ENCODE measurements around the gene ARHGEF19. TPM values are rescaled to one million over a fixed set of nuclear protein-coding genes. Genes with fewer than 3 reads are reported as not detected.

Gene ARHGEF19
- total RNA-seq, 1 experiment from 2014 or later: 7.7 TPM

GRCh38 chr1:16209132-16209846, 3.2 kb downstream of the ARHGEF19 start:
- H3K9me3 Mint-ChIP-seq (ENCODE audit: unreplicated experiment): no peaks in the 10 kb centered on the region
- H3K27me3 Mint-ChIP-seq (ENCODE audit: insufficient read depth, unreplicated experiment): no peaks in the 10 kb centered on the region
- Histone ChIP-seq H3K9me3 (no peaks in the 10 kb centered on the region), H3K27me3 (replicated peaks; ENCODE audit: control insufficient read depth, insufficient read depth, low read length) (no peaks in the 10 kb centered on the region), H3K4me3 (ENCODE audit: low read depth, low read length) (no peak overlapping the region), H3K4me1 (peaks cover 16% of the 10 kb centered on the region), H3K36me3 (ENCODE audit: control insufficient read depth, insufficient read depth, low read length) (0 out of 2 replicates have a peak, but pooled peaks cover under 1% of the 10 kb centered on the region)
- H3K4me1 Mint-ChIP-seq (ENCODE audit: low read depth, unreplicated experiment): peaks cover 7% of the 10 kb centered on the region
- intact Hi-C loops (cut with micrococcal nuclease; ENCODE audit: unreplicated experiment): no loop called here
- H3K4me3 Mint-ChIP-seq (ENCODE audit: unreplicated experiment): no peak overlapping the region
- peaks cover 10% of the 10 kb centered on the region for H3K36me3 Mint-ChIP-seq (ENCODE audit: insufficient read depth, unreplicated experiment)
- peak overlapping the region; percentile 12 for H3K27ac Mint-ChIP-seq (ENCODE audit: unreplicated experiment)
- POLR2A ChIA-PET: no interaction called here
- no peak for DNase-seq
- BruUV-seq (replicated peaks): no TSS peak
- CTCF ChIA-PET: no interaction called here
- TF ChIP-seq CTCF (IDR thresholded peaks at IDR 0.05; ENCODE audit: insufficient read depth in 1 of 2, low read depth in 1 of 2, low read length in 1 of 2, severe bottlenecking in 1 of 2, unreplicated experiment in 1 of 2): no peak

- Histone ChIP-seq H3K4me3 (ENCODE audit: low read depth, low read length) (no peak overlapping the region), H3K27me3 (replicated peaks; ENCODE audit: control insufficient read depth, insufficient read depth, low read length) (no peaks in the 10 kb centered on the region), H3K36me3 (ENCODE audit: control insufficient read depth, insufficient read depth, low read length) (0 out of 2 replicates have a peak, but pooled peaks cover 1% of the 10 kb centered on the region), H3K4me1 (peaks cover 16% of the 10 kb centered on the region), H3K9me3 (no peaks in the 10 kb centered on the region)
- CTCF ChIA-PET: no interaction called here
- POLR2A ChIA-PET: no interaction called here
- intact Hi-C loops (cut with micrococcal nuclease; ENCODE audit: unreplicated experiment): no loop called here
- H3K4me1 Mint-ChIP-seq (ENCODE audit: low read depth, unreplicated experiment): peaks cover 7% of the 10 kb centered on the region
- TF ChIP-seq CTCF (IDR thresholded peaks at IDR 0.05; ENCODE audit: insufficient read depth in 1 of 2, low read depth in 1 of 2, low read length in 1 of 2, severe bottlenecking in 1 of 2, unreplicated experiment in 1 of 2): no peak
- no TSS peak for BruUV-seq (replicated peaks)
- H3K9me3 Mint-ChIP-seq (ENCODE audit: unreplicated experiment): no peaks in the 10 kb centered on the region
- H3K36me3 Mint-ChIP-seq (ENCODE audit: insufficient read depth, unreplicated experiment): peaks cover 10% of the 10 kb centered on the region
- H3K27ac Mint-ChIP-seq (ENCODE audit: unreplicated experiment): no peak overlapping the region
- H3K27me3 Mint-ChIP-seq (ENCODE audit: insufficient read depth, unreplicated experiment): no peaks in the 10 kb centered on the region
- no peak overlapping the region for H3K4me3 Mint-ChIP-seq (ENCODE audit: unreplicated experiment)
- no peak for DNase-seq
Observed at GRCh38 chr1:16208270-16208987, 4.0 kb downstream of the ARHGEF19 start.

GRCh38 chr1:16207318-16208269, 4.9 kb downstream of the ARHGEF19 start:
- Mint-ChIP-seq H3K36me3 (ENCODE audit: insufficient read depth, unreplicated experiment) (peaks cover 10% of the 10 kb centered on the region), H3K27me3 (ENCODE audit: insufficient read depth, unreplicated experiment) (no peaks in the 10 kb centered on the region), H3K27ac (ENCODE audit: unreplicated experiment) (peak overlapping the region; percentile 91), H3K9me3 (ENCODE audit: unreplicated experiment) (no peaks in the 10 kb centered on the region), H3K4me1 (ENCODE audit: low read depth, unreplicated experiment) (no peaks in the 10 kb centered on the region), H3K4me3 (ENCODE audit: unreplicated experiment) (peak overlapping the region; percentile 78)
- ChIA-PET POLR2A (interaction anchor here (0.6 to 2.4 kb wide), 6 partner anchors 9 to 75 kb away, joined by 3 to 28 read pairs (median 4); no protein-coding TSS in a partner anchor), CTCF (interaction anchor here (0.6 to 1.7 kb wide), 4 partner anchors 9 to 145 kb away, joined by 3 to 11 read pairs (median 3); no protein-coding TSS in a partner anchor)
- Histone ChIP-seq H3K4me3 (ENCODE audit: low read depth, low read length) (peak overlapping the region; percentile 69), H3K4me1 (peaks cover 10% of the 10 kb centered on the region), H3K9me3 (no peaks in the 10 kb centered on the region), H3K27me3 (replicated peaks; ENCODE audit: control insufficient read depth, insufficient read depth, low read length) (no peaks in the 10 kb centered on the region), H3K36me3 (ENCODE audit: control insufficient read depth, insufficient read depth, low read length) (0 out of 2 replicates have a peak, but pooled peaks cover 1% of the 10 kb centered on the region)
- intact Hi-C loops (cut with micrococcal nuclease; ENCODE audit: unreplicated experiment): no loop called here
- no peak for DNase-seq
- no peak for TF ChIP-seq CTCF (IDR thresholded peaks at IDR 0.05; ENCODE audit: insufficient read depth in 1 of 2, low read depth in 1 of 2, low read length in 1 of 2, severe bottlenecking in 1 of 2, unreplicated experiment in 1 of 2)
- BruUV-seq (replicated peaks): TSS peak; percentile 76
